Activated CD4-positive, alpha-beta memory T cell treated with anti-CD3 and anti-CD28 coated beads, Interleukin-2, amount 10 ng/mL, durations not matched to agents 7 days and 5 days (primary cell): ENCODE results near the gene SGPL1. TPM values are rescaled to one million over a fixed set of nuclear protein-coding genes. Genes with fewer than 3 reads are reported as not detected.
"Not testable (repeated sequence)": the region's sequence is repeated elsewhere in the genome, so short reads cannot be mapped to it uniquely, and the experiment has no call there.

ENCODE experiments used
- CTCF ChIA-PET: fragments of 350-600 bp; sonication (Branson Sonifier 250); formaldehyde crosslinking; loops from one replicate; lab custom pipeline; 2021; ENCODE audit warnings: antibody characterized with exemption, inconsistent platforms; lab: Charles Lee
- POLR2A ChIA-PET: fragments of 350-600 bp; sonication (Branson Sonifier 250); formaldehyde crosslinking; loops from one replicate; lab custom pipeline; 2021; ENCODE audit warnings: antibody characterized with exemption; lab: Charles Lee
- DNase-seq: peaks from one replicate; pipeline ENCODE4 v3.0.0-alpha.2; 2020
- H3K27ac Mint-ChIP-seq: one replicate; pipeline ENCODE4 v1.8.0; 2021; ENCODE audit warnings: mild to moderate bottlenecking, mixed read lengths
- H3K27me3 Mint-ChIP-seq: one replicate; pipeline ENCODE4 v1.8.0; 2021; ENCODE audit warnings: mixed read lengths
- H3K36me3 Mint-ChIP-seq: one replicate; pipeline ENCODE4 v1.8.0; 2021; ENCODE audit warnings: low read depth, mixed read lengths
- H3K4me1 Mint-ChIP-seq: one replicate; pipeline ENCODE4 v1.8.0; 2021; ENCODE audit warnings: mixed read lengths
- H3K4me3 Mint-ChIP-seq: one replicate; pipeline ENCODE4 v1.8.0; 2021; ENCODE audit warnings: mild to moderate bottlenecking, mixed read lengths
- H3K9me3 Mint-ChIP-seq: one replicate; pipeline ENCODE4 v1.8.0; 2021; ENCODE audit warnings: mixed read lengths
- total RNA-seq, 2 experiments: library from RNA; stranded (reverse); gene quantifications; one replicate each; pipeline ENCODE4 v1.2.3, GENCODE V29; 2021

Gene SGPL1
- 10 to 100 TPM; 25.8 to 28.5 TPM for total RNA-seq

GRCh38 chr10:70815504-70816219 lies at the start of gene SGPL1:
SGPL1 (plus strand) TSS chr10:70815948; CDS start chr10:70816854, 906 bp downstream.
- no peaks in the 10 kb centered on the region for H3K27me3 Mint-ChIP-seq
- H3K4me3 Mint-ChIP-seq: peak within 1 kb of the TSS; percentile 91
- ChIA-PET CTCF (interaction anchor here (0.7 to 2.1 kb wide), 5 partner anchors 23 to 197 kb away, joined by 3 to 18 read pairs (median 4); no protein-coding TSS in a partner anchor), POLR2A (interaction anchor here (1.1 to 1.2 kb wide), 2 partner anchors 14 to 49 kb away, joined by 3 read pairs; no protein-coding TSS in a partner anchor)
- peaks cover 20% of the 10 kb centered on the region for H3K4me1 Mint-ChIP-seq
- no peaks in the 10 kb centered on the region for H3K9me3 Mint-ChIP-seq
- peak; percentile 87 for DNase-seq
- H3K27ac Mint-ChIP-seq: peak within 1 kb of the TSS; percentile 77
- H3K36me3 Mint-ChIP-seq: peaks cover 12% of the 10 kb centered on the region

- POLR2A ChIA-PET, DNase-seq: not testable (repeated sequence)
These were observed 47.6 kb upstream of the SGPL1 start for GRCh38 chr10:70768026-70768685.

GRCh38 chr10:70769121-70769520 lies 46.6 kb upstream of the SGPL1 start:
- H3K4me3 Mint-ChIP-seq: no peak overlapping the region
- H3K36me3 Mint-ChIP-seq: no peaks in the 10 kb centered on the region
- POLR2A ChIA-PET: no interaction called here
- H3K4me1 Mint-ChIP-seq: no peaks in the 10 kb centered on the region
- H3K27ac Mint-ChIP-seq: no peak overlapping the region
- DNase-seq: no peak
- CTCF ChIA-PET: no interaction called here
- H3K9me3 Mint-ChIP-seq: peaks cover 10% of the 10 kb centered on the region
- H3K27me3 Mint-ChIP-seq: peaks cover 7% of the 10 kb centered on the region

More at GRCh38 chr10:70768026-70768685, 47.6 kb upstream of the SGPL1 start:
- H3K36me3 Mint-ChIP-seq, CTCF ChIA-PET, H3K27me3 Mint-ChIP-seq, H3K9me3 Mint-ChIP-seq, H3K27ac Mint-ChIP-seq, H3K4me1 Mint-ChIP-seq, H3K4me3 Mint-ChIP-seq: not testable (repeated sequence)

- ChIA-PET CTCF (no interaction called here), POLR2A (no interaction called here)
These were observed 45.7 kb upstream of the SGPL1 start for GRCh38 chr10:70770001-70770400.

GRCh38 chr10:70770516-70770915 lies 45.2 kb upstream of the SGPL1 start:
- H3K4me3 Mint-ChIP-seq, H3K36me3 Mint-ChIP-seq, H3K9me3 Mint-ChIP-seq, H3K27me3 Mint-ChIP-seq, POLR2A ChIA-PET, H3K4me1 Mint-ChIP-seq, CTCF ChIA-PET, H3K27ac Mint-ChIP-seq: not testable (repeated sequence)
- DNase-seq: peak; percentile 3

More at GRCh38 chr10:70770001-70770400, 45.7 kb upstream of the SGPL1 start:
- H3K36me3 Mint-ChIP-seq: no peaks in the 10 kb centered on the region
- no peak for DNase-seq
- no peak overlapping the region for H3K4me3 Mint-ChIP-seq
- H3K9me3 Mint-ChIP-seq: peaks cover 10% of the 10 kb centered on the region
- H3K27ac Mint-ChIP-seq: no peak overlapping the region
- no peaks in the 10 kb centered on the region for H3K4me1 Mint-ChIP-seq
- peaks cover 7% of the 10 kb centered on the region for H3K27me3 Mint-ChIP-seq

- Mint-ChIP-seq H3K9me3 (no peaks in the 10 kb centered on the region), H3K4me1 (no peaks in the 10 kb centered on the region), H3K36me3 (no peaks in the 10 kb centered on the region), H3K4me3 (no peak overlapping the region), H3K27me3 (peaks cover 5% of the 10 kb centered on the region), H3K27ac (no peak overlapping the region)
- ChIA-PET POLR2A (no interaction called here), CTCF (no interaction called here)
- DNase-seq: peak; percentile 3
These were observed 44.2 kb upstream of the SGPL1 start for GRCh38 chr10:70771311-70772194.

- H3K4me3 Mint-ChIP-seq: no peak overlapping the region
- H3K9me3 Mint-ChIP-seq: no peaks in the 10 kb centered on the region
- CTCF ChIA-PET: no interaction called here
- POLR2A ChIA-PET: no interaction called here
- H3K4me1 Mint-ChIP-seq: no peaks in the 10 kb centered on the region
- peaks cover 4% of the 10 kb centered on the region for H3K27me3 Mint-ChIP-seq
- no peak overlapping the region for H3K27ac Mint-ChIP-seq
- DNase-seq: peak; percentile 9
- H3K36me3 Mint-ChIP-seq: no peaks in the 10 kb centered on the region
These were observed 43.1 kb upstream of the SGPL1 start for GRCh38 chr10:70772627-70773026.

GRCh38 chr10:70773461-70773860 lies 42.3 kb upstream of the SGPL1 start:
- no peak overlapping the region for H3K4me3 Mint-ChIP-seq
- H3K4me1 Mint-ChIP-seq: no peaks in the 10 kb centered on the region
- ChIA-PET POLR2A (interaction anchor here (0.6 kb wide), 1 partner anchor 99 kb away, joined by 3 read pairs; no protein-coding TSS in a partner anchor), CTCF (no interaction called here)
- no peaks in the 10 kb centered on the region for H3K36me3 Mint-ChIP-seq
- DNase-seq: no peak
- H3K27ac Mint-ChIP-seq: no peak overlapping the region
- no peaks in the 10 kb centered on the region for H3K9me3 Mint-ChIP-seq
- H3K27me3 Mint-ChIP-seq: no peaks in the 10 kb centered on the region

- H3K36me3 Mint-ChIP-seq: no peaks in the 10 kb centered on the region
- DNase-seq: peak; percentile 12
- H3K27ac Mint-ChIP-seq: no peak overlapping the region
- H3K27me3 Mint-ChIP-seq: no peaks in the 10 kb centered on the region
- H3K9me3 Mint-ChIP-seq: no peaks in the 10 kb centered on the region
- no peak overlapping the region for H3K4me3 Mint-ChIP-seq
- ChIA-PET CTCF (no interaction called here), POLR2A (interaction anchor here (0.6 kb wide), 1 partner anchor 100 kb away, joined by 3 read pairs; no protein-coding TSS in a partner anchor)
- H3K4me1 Mint-ChIP-seq: no peaks in the 10 kb centered on the region
These were observed 41.6 kb upstream of the SGPL1 start for GRCh38 chr10:70773965-70774809.

- no peak overlapping the region for H3K27ac Mint-ChIP-seq
- DNase-seq: no peak
- no peak overlapping the region for H3K4me3 Mint-ChIP-seq
- H3K27me3 Mint-ChIP-seq: no peaks in the 10 kb centered on the region
- ChIA-PET POLR2A (no interaction called here), CTCF (no interaction called here)
- no peaks in the 10 kb centered on the region for H3K4me1 Mint-ChIP-seq
- no peaks in the 10 kb centered on the region for H3K9me3 Mint-ChIP-seq
- no peaks in the 10 kb centered on the region for H3K36me3 Mint-ChIP-seq
These were observed 40.7 kb upstream of the SGPL1 start for GRCh38 chr10:70774810-70775678.

- Mint-ChIP-seq H3K27ac (no peak overlapping the region), H3K36me3 (no peaks in the 10 kb centered on the region), H3K4me3 (no peak overlapping the region), H3K9me3 (no peaks in the 10 kb centered on the region), H3K4me1 (no peaks in the 10 kb centered on the region), H3K27me3 (no peaks in the 10 kb centered on the region)
- ChIA-PET POLR2A (no interaction called here), CTCF (no interaction called here)
- no peak for DNase-seq
These were observed 39.9 kb upstream of the SGPL1 start for GRCh38 chr10:70775679-70776454.
